Left ventricle myocardium inferior (tissue), 1 donor: ENCODE measurements around the gene SNX22. TPM values are rescaled to one million over a fixed set of nuclear protein-coding genes. Genes with fewer than 3 reads are reported as not detected.

Experiments
- DNase-seq: peaks from one replicate; pipeline ENCODE4 v3.0.0-alpha.2; 2020
- H3K27ac ChIP-seq: fragments of 200-600 bp; replicated peaks from 2 replicates; pipeline ENCODE4 v1.8.0; 2021
- H3K27me3 ChIP-seq: fragments of 200-600 bp; 2 replicates; pipeline ENCODE4 v1.8.0; 2021; ENCODE audit warnings: low read depth
- H3K36me3 ChIP-seq: fragments of 200-600 bp; 2 replicates; pipeline ENCODE4 v1.8.0; 2021
- H3K4me1 ChIP-seq: fragments of 200-600 bp; 2 replicates; pipeline ENCODE4 v1.8.0; 2021
- H3K4me3 ChIP-seq: fragments of 200-600 bp; 2 replicates; pipeline ENCODE4 v1.8.0; 2021; ENCODE audit warnings: mild to moderate bottlenecking, moderate library complexity
- H3K9me3 ChIP-seq: fragments of 200-600 bp; replicated peaks from 2 replicates; pipeline ENCODE4 v1.8.0; 2021
- intact Hi-C: fragments of 100-400 bp; cut with micrococcal nuclease; formaldehyde crosslinking; loops from one replicate; pipeline ENCODE4 v1.11.0; 2022
- total RNA-seq: library from RNA; stranded (reverse); fragmentation: NEBNext Ultra II Directional; extraction: Animal tissue kit (Norgen Biotek cat#: 25700); gene quantifications from one replicate; pipeline ENCODE4 v1.2.1, GENCODE V29; 2021
- TF ChIP-seq, protein P1 (sequence below): fragments of 200-600 bp; IDR thresholded peaks from 2 replicates; pipeline ENCODE4 v1.8.0; 2021; ENCODE audit warnings: antibody characterized with exemption, mild to moderate bottlenecking, borderline replicate concordance
- donor health status: DM: no; HTN: yes; CAD: no; lungs with severe emphysema.

SNX22 gene
- total RNA-seq, 1 donor from 2014 or later = 2.0 TPM

DNA sequence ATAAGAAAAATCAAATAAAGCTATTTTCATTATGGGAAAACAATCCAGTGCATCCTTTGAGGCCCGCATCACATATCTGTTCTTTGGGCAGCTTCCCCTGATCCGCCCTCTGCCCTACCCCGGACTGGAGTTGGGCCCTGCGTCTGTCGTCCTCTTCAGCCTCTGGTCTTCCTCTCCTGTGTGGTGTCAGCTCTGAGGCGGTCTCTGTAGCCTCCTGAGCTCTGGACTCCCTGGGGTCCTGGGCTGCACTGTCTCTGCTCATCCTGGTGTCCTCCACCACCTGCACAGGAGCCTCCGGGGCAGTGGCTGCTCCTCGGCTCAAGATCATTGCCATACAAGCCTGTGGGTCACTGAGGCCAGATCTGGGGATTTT is 7.4 kb upstream of the SNX22 start:
- peaks cover 20% of the 10 kb centered on the region for H3K4me1 ChIP-seq
- peaks cover 28% of the 10 kb centered on the region for H3K36me3 ChIP-seq
- H3K27me3 ChIP-seq = no peaks in the 10 kb centered on the region
- DNase-seq = no peak
- TF ChIP-seq, protein P1, sequence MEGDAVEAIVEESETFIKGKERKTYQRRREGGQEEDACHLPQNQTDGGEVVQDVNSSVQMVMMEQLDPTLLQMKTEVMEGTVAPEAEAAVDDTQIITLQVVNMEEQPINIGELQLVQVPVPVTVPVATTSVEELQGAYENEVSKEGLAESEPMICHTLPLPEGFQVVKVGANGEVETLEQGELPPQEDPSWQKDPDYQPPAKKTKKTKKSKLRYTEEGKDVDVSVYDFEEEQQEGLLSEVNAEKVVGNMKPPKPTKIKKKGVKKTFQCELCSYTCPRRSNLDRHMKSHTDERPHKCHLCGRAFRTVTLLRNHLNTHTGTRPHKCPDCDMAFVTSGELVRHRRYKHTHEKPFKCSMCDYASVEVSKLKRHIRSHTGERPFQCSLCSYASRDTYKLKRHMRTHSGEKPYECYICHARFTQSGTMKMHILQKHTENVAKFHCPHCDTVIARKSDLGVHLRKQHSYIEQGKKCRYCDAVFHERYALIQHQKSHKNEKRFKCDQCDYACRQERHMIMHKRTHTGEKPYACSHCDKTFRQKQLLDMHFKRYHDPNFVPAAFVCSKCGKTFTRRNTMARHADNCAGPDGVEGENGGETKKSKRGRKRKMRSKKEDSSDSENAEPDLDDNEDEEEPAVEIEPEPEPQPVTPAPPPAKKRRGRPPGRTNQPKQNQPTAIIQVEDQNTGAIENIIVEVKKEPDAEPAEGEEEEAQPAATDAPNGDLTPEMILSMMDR = no peak
- H3K9me3 ChIP-seq = no peaks in the 10 kb centered on the region
- H3K27ac ChIP-seq = no peak overlapping the region
- no peak overlapping the region for H3K4me3 ChIP-seq
- intact Hi-C loops = no loop called here

DNA sequence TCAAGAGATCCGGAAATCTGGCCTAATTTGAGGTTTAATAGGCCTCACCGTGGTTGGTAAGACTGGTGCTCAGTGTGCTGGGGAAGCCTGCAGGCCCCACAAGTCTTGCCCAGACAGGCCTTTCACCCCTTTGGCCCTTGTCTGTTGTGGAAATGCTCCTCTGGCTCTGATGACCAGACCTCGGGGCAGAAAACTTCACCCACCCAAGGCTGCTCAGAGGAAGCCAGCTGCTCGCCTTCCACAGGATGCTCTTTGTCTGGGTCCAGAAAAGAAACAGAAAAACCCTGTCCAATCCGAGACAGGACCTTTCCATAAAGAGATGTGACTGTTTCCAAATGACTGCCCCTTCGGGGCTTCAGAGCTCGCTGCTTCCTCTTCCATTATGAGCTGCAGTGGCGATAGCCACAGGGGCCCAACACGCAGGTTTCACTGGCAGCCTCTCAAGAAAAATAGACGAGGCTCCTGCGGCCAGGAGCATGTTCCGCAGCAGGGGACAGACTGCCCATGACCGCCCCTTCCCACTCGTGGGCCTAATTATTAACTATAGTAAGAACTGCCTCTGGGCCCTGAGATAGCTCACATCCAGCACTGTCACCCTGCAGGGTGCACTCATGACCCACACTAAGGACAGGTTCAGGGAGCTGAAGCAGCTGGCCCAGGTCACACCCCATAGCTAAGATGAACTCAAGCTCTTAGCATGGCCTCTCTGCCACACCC is 6.8 kb upstream of the SNX22 start:
- Histone ChIP-seq H3K4me3 (no peak overlapping the region), H3K27me3 (no peaks in the 10 kb centered on the region), H3K36me3 (peaks cover 28% of the 10 kb centered on the region), H3K9me3 (no peaks in the 10 kb centered on the region), H3K27ac (peak overlapping the region; percentile 78), H3K4me1 (peaks cover 20% of the 10 kb centered on the region)
- no peak for DNase-seq
- TF ChIP-seq, protein P1 = no peak
- intact Hi-C loops = no loop called here

DNA sequence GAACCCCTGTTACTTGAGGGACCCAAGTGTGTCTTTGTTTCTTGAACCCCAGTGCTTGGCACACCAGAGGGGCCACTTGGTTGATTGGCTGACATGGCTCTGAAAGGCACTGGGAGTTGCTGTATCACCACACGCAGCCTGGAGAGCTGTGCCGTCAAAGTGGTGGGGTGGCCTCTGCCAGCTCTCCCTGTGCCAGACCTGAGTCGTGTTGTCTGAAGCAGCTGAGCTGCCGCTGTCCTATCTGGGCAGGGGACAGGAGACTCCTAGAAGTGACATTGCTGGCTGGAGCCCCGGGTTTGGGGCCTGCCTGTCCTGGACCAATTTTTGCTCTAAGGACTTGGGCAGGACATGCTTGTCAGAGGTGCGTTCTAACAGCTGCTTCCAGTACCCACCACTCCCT is 5.5 kb upstream of the SNX22 start:
- H3K4me1 ChIP-seq = peaks cover 22% of the 10 kb centered on the region
- H3K36me3 ChIP-seq = peaks cover 25% of the 10 kb centered on the region
- intact Hi-C loops = no loop called here
- no peak overlapping the region for H3K4me3 ChIP-seq
- H3K9me3 ChIP-seq = no peaks in the 10 kb centered on the region
- H3K27me3 ChIP-seq = no peaks in the 10 kb centered on the region
- peak overlapping the region; percentile 78 for H3K27ac ChIP-seq
- TF ChIP-seq, protein P1 = no peak
- DNase-seq = peak; percentile 63

DNA sequence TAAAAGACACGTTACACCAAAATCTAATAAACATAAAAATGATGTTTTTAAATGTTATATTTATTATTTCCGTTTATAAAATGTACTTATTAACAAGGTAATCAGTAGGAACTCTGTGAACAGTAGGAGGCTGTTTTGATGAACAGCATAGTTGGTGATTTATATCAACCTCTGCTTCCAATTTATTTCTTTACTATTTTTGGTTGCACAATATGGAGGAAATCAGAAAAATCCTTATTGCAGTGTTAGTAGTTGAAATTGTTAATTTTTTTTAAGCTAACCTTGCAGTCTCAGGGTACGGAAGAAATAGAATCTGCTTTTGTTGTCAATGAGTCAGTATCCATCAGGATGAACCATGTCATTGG is 5.0 kb upstream of the SNX22 start:
- TF ChIP-seq, protein P1 = no peak
- Histone ChIP-seq H3K36me3 (peaks cover 25% of the 10 kb centered on the region), H3K27ac (peak overlapping the region; percentile 78), H3K27me3 (peaks cover 2% of the 10 kb centered on the region), H3K9me3 (no peaks in the 10 kb centered on the region), H3K4me1 (peaks cover 26% of the 10 kb centered on the region), H3K4me3 (no peak overlapping the region)
- DNase-seq = no peak
- intact Hi-C loops = no loop called here

DNA sequence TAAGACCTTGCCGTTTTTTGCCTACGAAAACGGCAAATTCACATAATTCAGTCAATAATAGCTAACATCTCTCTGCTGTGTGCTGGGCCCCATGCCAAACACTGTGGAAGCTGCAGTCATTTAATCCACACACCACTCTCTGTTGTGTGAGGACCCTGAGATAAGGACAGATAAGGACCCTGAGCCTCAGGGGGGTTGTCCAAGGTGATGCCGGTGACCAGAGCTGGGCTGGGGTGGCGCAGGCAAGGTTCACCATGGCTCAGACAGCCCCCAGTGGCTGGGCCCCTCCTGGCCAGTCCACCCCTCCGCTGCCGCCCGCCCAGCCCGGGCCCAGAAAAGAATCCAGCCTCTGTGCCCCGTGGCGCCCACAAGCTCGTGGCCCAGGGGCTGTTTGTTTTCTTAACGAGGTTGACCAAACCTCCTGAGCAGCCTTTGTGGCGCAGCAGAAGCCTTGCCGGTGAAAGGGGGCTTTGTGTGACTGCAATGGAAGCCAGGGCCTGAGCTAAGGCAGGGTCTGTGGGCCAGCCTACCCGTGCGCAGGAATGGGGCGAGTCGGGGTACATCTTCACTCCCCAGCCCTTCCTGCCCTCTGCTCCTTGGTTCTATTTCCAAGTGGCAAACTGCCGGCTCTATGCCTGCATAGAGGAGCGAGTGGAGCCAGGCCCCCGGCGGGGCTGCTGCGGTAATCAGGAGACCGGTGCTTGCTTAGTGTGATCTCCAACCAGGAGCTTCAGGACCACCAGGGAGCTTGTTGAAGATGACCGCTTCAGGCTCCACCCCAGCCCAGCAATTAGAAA is 4.4 kb upstream of the SNX22 start:
- H3K4me1 ChIP-seq = peaks cover 32% of the 10 kb centered on the region
- H3K27ac ChIP-seq = peak overlapping the region; percentile 78
- no peaks in the 10 kb centered on the region for H3K9me3 ChIP-seq
- H3K4me3 ChIP-seq = no peak overlapping the region
- H3K27me3 ChIP-seq = peaks cover 8% of the 10 kb centered on the region
- intact Hi-C loops = no loop called here
- no peak for DNase-seq
- TF ChIP-seq, protein P1 = no peak
- peaks cover 25% of the 10 kb centered on the region for H3K36me3 ChIP-seq
